PC-3 (cell line): ENCODE measurements around the gene HMGCS2. TPM values are rescaled to one million over a fixed set of nuclear protein-coding genes. Genes with fewer than 3 reads are reported as not detected.

Experiments used
- ATAC-seq: fragments of 200-7000 bp; cut with Tn5 transposase; 2 replicates; pipeline ENCODE4 v1.9.1; 2020; ENCODE audit warnings: mild to moderate bottlenecking, moderate library complexity
- BruUV-seq: library from RNA; stranded (reverse); fragments of 400-500 nt; replicated peaks from 2 replicates; lab custom pipeline; 2021; lab: Mats Ljungman, UMichigan
- CTCF ChIA-PET: fragments of 300-600 bp; sonication (Branson Sonifier 250); formaldehyde crosslinking; loops from one replicate; lab custom pipeline; 2022; ENCODE audit warnings: antibody characterized with exemption; lab: Charles Lee
- POLR2A ChIA-PET: fragments of 300-600 bp; sonication (Branson Sonifier 250); formaldehyde crosslinking; loops from one replicate; lab custom pipeline; 2022; ENCODE audit warnings: antibody characterized with exemption; ENCODE audit not compliant: unreplicated experiment; lab: Charles Lee
- DNase-seq: peaks from one replicate; pipeline ENCODE4 v3.0.0-alpha.2; 2015
- H2AFZ ChIP-seq: fragments of 300-600 bp; sonication (generic); 2 replicates; pipeline ENCODE4 v1.6.0; 2016; ENCODE audit warnings: antibody characterized with exemption, low read length
- H3F3A ChIP-seq: fragments of 300-600 bp; sonication (generic); one replicate; pipeline ENCODE4 v1.6.0; 2017; ENCODE audit warnings: antibody characterized with exemption, low read length, control low read depth, mild to moderate bottlenecking; ENCODE audit not compliant: unreplicated experiment
- H3K27ac ChIP-seq: fragments of 300-600 bp; sonication (generic); 2 replicates; pipeline ENCODE4 v1.5.1; 2016; ENCODE audit warnings: mild to moderate bottlenecking, low read length
- H3K27me3 ChIP-seq: fragments of 300-600 bp; sonication (generic); 2 replicates; pipeline ENCODE4 v1.6.1; 2016; ENCODE audit warnings: low read length, mixed read lengths
- H3K36me3 ChIP-seq: fragments of 300-600 bp; sonication (generic); 2 replicates; pipeline ENCODE4 v1.6.1; 2016; ENCODE audit warnings: low read depth, mixed run types, low read length, mixed read lengths
- H3K4me1 ChIP-seq: fragments of 300-600 bp; sonication (generic); 2 replicates; pipeline ENCODE4 v1.5.1; 2016; ENCODE audit warnings: low read length; ENCODE audit not compliant: insufficient read depth
- H3K4me2 ChIP-seq: fragments of 300-600 bp; sonication (generic); 2 replicates; pipeline ENCODE4 v1.6.0; 2016; ENCODE audit warnings: low read length
- H3K4me3 ChIP-seq: fragments of 300-600 bp; sonication (generic); 2 replicates; pipeline ENCODE4 v1.5.1; 2016; ENCODE audit warnings: mild to moderate bottlenecking, low read length, mixed read lengths
- H3K79me2 ChIP-seq: fragments of 300-600 bp; sonication (generic); 2 replicates; pipeline ENCODE4 v1.6.1; 2017; ENCODE audit warnings: low read length, mixed read lengths
- H3K9ac ChIP-seq: fragments of 300-600 bp; sonication (generic); 2 replicates; pipeline ENCODE4 v1.6.0; 2016; ENCODE audit warnings: mild to moderate bottlenecking, low read length
- H3K9me2 ChIP-seq: fragments of 300-600 bp; sonication (generic); replicated peaks from 2 replicates; pipeline ENCODE4 v1.6.1; 2016; ENCODE audit warnings: mixed run types, low read length, mixed read lengths
- H3K9me3 ChIP-seq: fragments of 300-600 bp; sonication (generic); 2 replicates; pipeline ENCODE4 v1.6.1; 2016; ENCODE audit warnings: low read length, mixed read lengths
- H4K20me1 ChIP-seq: fragments of 300-600 bp; sonication (generic); 2 replicates; pipeline ENCODE4 v1.6.1; 2016; ENCODE audit warnings: low read length, mixed read lengths
- CTCF ChIP-seq: fragments of 300-600 bp; sonication (generic); conservative IDR thresholded peaks from 2 replicates; pipeline ENCODE4 v1.5.1; 2017; ENCODE audit warnings: antibody characterized with exemption, low read depth, mild to moderate bottlenecking, low read length
- EZH2 ChIP-seq: fragments of 300-600 bp; sonication (generic); IDR thresholded peaks from one replicate; pipeline ENCODE4 v1.6.1; 2017; ENCODE audit warnings: antibody characterized with exemption, mild to moderate bottlenecking, low read length; ENCODE audit not compliant: unreplicated experiment
- EZH2phosphoT487 ChIP-seq: fragments of 300-600 bp; sonication (generic); IDR thresholded peaks from 2 replicates; pipeline ENCODE4 v1.6.1; 2018; ENCODE audit warnings: mild to moderate bottlenecking, antibody characterized with exemption, low read length, borderline replicate concordance
- intact Hi-C: fragments of 100-400 bp; cut with micrococcal nuclease; formaldehyde crosslinking; loops from 2 replicates; pipeline ENCODE4 v1.9.0; 2023
- total RNA-seq: library from RNA; depleted of rRNA; stranded (reverse); fragments of >200 nt; gene quantifications from 2 replicates; pipeline ENCODE4 v1.2.3, GENCODE V29; 2014

Gene HMGCS2
- total RNA-seq, 1 experiment from 2014 or later = not detected

DNA sequence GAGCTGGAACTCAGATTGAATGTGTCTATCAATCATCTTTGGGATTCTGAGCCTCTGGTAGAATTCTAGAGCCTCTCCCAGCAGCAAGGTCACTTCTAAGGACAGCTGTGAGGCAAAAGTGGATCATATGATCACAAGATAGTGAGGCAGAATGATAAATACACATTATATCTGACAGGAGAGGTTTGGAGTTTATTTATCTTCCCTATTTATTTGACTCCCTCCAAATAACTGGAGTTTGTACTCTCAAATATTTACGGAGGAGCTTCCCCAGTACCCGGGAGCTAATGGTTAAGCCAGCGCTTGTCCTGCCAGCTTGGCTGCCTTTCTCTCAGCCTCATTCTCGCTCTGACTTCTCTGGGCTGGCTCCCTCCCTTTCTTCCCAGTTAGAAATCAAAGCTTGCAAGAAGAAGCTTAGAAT lies 2.3 kb downstream of the HMGCS2 start:
- Histone ChIP-seq H3K9me2 (no peaks in the 10 kb centered on the region), H4K20me1 (no peaks in the 10 kb centered on the region), H3K36me3 (no peaks in the 10 kb centered on the region), H2AFZ (no peak overlapping the region), H3K27ac (no peak overlapping the region), H3K9ac (no peak overlapping the region), H3K4me2 (no peak overlapping the region), H3K79me2 (no peaks in the 10 kb centered on the region), H3K27me3 (no peaks in the 10 kb centered on the region), H3F3A (no peaks in the 10 kb centered on the region), H3K4me3 (no peak overlapping the region), H3K9me3 (no peaks in the 10 kb centered on the region), H3K4me1 (peaks cover 14% of the 10 kb centered on the region)
- no TSS peak for BruUV-seq
- TF ChIP-seq EZH2phosphoT487 (no peak), EZH2 (no peak), CTCF (no peak)
- intact Hi-C loops = no loop called here
- POLR2A ChIA-PET = no interaction called here
- no peak for DNase-seq
- CTCF ChIA-PET = no interaction called here
- ATAC-seq = no peak

GRCh38 chr1:119764220-119764619 lies 4.5 kb downstream of the HMGCS2 start:
- no peaks in the 10 kb centered on the region for H3F3A ChIP-seq
- BruUV-seq = no TSS peak
- no peak for ATAC-seq
- no peak overlapping the region for H2AFZ ChIP-seq
- no peak for DNase-seq
- H3K27me3 ChIP-seq = no peaks in the 10 kb centered on the region
- H3K9me2 ChIP-seq = no peaks in the 10 kb centered on the region
- H3K9ac ChIP-seq = no peak overlapping the region
- TF ChIP-seq EZH2phosphoT487 (no peak), EZH2 (no peak), CTCF (no peak)
- CTCF ChIA-PET = no interaction called here
- POLR2A ChIA-PET = no interaction called here
- H3K9me3 ChIP-seq = no peaks in the 10 kb centered on the region
- no peaks in the 10 kb centered on the region for H3K79me2 ChIP-seq
- intact Hi-C loops = no loop called here
- no peaks in the 10 kb centered on the region for H3K36me3 ChIP-seq
- H3K4me3 ChIP-seq = no peak overlapping the region
- peaks cover 12% of the 10 kb centered on the region for H3K4me1 ChIP-seq
- H3K27ac ChIP-seq = no peak overlapping the region
- no peak overlapping the region for H3K4me2 ChIP-seq
- no peaks in the 10 kb centered on the region for H4K20me1 ChIP-seq

GRCh38 chr1:119762953-119763352 lies 5.8 kb downstream of the HMGCS2 start:
- Histone ChIP-seq H3K36me3 (no peaks in the 10 kb centered on the region), H3K4me3 (no peak overlapping the region), H3K4me1 (0 out of 2 replicates have a peak, but pooled peaks cover 3% of the 10 kb centered on the region), H3K27me3 (no peaks in the 10 kb centered on the region), H3K9ac (no peak overlapping the region), H3K27ac (no peak overlapping the region), H3K4me2 (no peak overlapping the region), H3K9me3 (no peaks in the 10 kb centered on the region), H2AFZ (no peak overlapping the region), H4K20me1 (no peaks in the 10 kb centered on the region), H3K79me2 (no peaks in the 10 kb centered on the region), H3K9me2 (no peaks in the 10 kb centered on the region), H3F3A (no peaks in the 10 kb centered on the region)
- TF ChIP-seq EZH2phosphoT487 = no peak
- intact Hi-C loops = no loop called here
- no TSS peak for BruUV-seq
- DNase-seq = no peak
- ATAC-seq = no peak
- CTCF ChIA-PET = no interaction called here
- POLR2A ChIA-PET = no interaction called here
